NCI-H1092 (cell line): ENCODE measurements around the gene CCSAP.
"Not testable (repeated sequence)": the region's sequence is repeated elsewhere in the genome, so short reads cannot be mapped to it uniquely, and the experiment has no call there.

Source experiments
- DNase-seq: peaks from one replicate; lab custom pipeline; 2025; lab: John Stamatoyannopoulos, UW

The CCSAP gene, protein sequence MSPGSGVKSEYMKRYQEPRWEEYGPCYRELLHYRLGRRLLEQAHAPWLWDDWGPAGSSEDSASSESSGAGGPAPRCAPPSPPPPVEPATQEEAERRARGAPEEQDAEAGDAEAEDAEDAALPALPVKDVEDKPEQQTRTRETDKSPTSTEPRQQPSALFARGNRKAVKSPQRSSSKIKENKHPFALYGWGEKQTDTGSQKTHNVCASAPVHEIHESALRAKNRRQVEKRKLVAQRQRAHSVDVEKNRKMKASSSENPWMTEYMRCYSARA

DNA sequence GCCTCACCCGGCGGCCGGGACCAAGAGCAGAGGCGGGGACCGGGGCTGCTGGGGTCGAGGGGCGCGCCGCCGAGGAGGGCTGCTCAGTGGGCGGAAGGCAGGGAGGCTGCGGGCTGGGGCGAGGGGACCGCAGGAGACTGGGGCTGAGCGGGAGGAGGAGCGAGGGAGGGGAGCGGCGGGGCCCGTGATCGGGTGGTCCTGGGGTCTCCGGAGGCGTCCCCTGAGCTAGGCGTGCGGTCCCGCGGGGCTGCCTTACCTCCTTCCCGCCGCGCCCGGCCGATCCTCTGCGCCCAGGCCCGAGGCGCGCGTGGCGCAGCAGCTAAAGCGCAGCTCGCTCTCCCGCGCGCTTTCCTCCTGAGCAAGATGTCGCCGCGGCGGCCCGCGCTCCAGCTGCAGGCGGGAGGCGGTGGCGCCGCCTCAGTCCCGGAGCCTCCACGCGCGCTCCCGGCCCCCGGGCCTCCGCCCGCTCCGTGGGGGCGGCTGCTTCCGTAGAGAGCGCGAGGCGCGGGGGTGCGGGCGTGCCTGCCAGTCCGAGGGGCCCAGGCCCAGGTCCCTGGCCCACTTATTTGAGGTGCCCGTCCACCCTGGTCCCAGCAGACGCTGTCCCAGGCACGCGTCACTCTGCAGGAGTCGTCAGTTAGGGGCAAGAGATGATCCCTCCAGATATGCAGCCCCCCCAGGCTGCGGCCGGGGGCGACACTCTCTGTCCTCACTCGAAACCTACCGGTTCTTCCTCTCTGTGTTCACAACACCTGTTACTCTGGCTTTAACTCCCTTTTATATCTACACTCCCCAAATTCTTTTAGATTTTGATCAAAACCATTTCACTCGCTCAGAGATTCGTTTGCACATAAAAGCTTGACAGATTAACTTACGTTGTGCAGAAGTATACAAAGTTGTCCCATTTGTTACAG lies at the start of gene CCSAP:
TSS of gene CCSAP (minus strand) at position 392 of the 914 bp plus-strand sequence. CDS start 582 bp downstream, outside the sequence.
- DNase-seq = peak; percentile 69

DNA sequence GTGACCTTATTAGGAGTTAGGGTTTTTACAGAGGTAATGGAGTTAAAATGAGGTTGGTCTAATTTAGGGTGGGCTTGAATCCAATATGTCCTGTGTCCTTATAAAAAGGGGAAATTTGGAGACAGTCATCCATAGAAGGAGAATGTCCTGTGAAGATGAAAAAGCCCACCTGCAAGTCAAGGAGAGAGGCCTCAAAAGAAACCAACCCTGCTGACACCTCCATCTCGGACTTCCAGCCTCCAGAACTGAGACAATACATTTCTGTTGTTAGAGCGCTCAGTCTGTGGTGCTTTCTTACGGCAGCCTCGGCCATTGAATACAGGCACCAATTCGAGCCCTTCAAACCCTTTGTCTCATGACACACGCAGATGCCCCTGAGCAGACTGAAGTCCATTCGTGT lies 47.3 kb upstream of the CCSAP start:
- no peak for DNase-seq

DNA sequence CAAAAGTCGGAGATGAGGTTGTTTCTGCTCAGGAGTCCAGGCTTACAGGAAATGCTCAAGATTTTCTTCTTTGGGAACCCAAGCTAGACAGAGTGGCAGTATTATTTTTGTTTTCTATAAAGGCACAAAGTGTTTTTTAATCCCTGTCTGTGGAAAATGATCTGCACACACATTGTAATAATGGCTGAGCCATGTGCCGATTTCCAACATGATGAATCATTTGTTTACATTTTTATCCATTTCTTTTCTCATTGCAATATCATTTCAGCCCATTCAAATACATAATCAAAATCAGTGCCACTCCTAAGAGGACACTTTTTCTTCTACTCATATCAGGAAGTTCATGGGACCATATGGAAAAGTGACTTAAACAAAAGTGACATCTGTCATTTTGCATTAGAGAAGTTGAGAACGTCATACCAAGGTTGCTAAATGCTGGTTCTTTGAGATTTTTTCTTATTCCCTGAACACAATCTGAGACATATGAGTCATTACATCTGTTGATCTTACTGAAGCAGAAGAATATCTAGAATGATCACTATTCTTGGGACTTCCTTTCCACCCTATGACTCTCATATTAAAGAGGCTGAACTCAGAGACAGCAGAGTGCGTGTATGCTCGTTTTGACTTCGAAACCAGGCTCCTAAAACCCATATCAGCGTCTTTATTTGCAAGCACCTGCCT lies 46.2 kb upstream of the CCSAP start:
- no peak for DNase-seq

DNA sequence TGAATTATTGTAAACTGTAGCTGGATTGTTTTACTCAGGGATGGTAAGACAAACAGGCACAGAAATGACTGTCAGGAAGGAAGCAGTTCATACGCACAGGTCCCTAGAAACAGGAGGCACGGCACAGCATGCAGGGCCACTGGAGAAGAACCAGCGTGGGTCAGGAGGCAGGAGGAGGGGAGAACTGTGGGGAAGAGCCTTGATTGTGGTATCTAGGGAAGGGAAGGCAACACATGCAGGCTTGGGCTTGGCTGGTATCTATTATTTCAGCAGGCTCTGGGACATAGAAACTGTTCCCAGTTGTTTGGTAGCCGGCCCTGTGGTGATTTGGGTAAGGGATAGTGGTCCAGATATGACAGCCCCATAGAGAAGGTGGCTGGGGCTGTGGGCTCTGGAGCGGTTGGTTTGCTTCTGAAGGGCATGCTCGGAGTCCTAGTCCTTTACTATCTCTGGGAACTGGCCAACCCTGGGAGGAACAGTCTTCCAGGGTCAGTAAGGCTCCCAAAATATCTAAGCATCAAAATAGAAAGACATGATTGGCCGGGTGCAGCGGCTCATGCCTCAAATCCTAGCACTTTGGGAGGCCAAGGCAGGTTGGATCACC lies 43.1 kb upstream of the CCSAP start:
- DNase-seq = no peak

DNA sequence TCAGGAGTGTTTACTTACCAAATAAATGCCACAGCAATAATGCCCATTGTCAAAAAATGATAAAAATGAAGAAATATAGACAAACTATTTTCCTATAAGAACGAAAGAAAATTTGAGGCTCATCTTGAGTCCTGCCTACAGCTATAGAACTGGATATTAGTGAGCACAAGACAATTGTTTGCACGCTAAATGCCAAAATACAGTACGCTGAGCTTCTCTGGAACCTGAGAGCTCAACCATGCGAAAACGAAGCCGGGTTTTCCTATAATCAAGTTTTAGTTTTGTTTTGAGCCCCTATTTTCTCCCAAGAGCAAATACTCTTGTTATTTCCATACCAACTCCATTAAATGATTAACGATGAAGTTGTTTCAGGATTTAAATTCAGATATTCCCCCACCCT lies 42.0 kb upstream of the CCSAP start:
- no peak for DNase-seq

DNA sequence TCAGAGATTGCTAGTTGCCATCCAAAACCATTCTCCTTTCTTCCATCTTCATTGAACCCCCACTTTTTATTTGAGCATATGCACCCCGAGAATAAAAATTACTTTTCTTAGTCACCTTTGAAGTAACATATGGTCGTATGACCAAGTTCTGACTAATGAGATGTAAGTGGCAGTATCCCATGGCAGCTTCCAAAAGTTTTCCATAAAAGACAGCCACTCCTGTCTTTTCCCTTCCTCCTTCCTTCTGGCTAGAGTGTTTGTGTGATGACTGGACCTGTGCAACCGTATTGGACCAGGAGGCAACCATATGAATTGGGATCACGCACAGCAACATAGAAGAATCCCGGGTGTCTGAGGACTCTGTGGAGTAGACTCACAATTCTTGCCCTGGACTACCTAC lies 41.1 kb upstream of the CCSAP start:
- no peak for DNase-seq

DNA sequence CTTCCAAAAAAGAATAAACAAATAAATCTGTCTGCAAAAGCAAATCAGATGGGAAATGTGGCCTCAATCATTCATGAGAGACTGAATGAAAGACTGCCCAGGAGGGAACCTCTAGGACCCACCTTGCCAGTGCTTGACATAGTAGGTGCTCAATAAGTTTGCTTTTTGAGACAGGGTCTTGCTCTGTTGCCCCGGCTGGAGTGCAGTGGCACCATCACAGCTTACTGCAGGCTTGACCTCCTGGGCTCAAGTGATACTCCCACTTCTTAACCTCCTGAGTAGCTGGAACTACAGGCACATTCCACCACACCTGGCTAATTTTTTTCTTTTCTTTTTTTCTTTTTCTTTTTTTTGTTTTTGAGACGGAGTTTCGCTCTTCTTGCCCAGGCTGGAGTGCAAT lies 40.3 kb upstream of the CCSAP start:
- DNase-seq = no peak

DNA sequence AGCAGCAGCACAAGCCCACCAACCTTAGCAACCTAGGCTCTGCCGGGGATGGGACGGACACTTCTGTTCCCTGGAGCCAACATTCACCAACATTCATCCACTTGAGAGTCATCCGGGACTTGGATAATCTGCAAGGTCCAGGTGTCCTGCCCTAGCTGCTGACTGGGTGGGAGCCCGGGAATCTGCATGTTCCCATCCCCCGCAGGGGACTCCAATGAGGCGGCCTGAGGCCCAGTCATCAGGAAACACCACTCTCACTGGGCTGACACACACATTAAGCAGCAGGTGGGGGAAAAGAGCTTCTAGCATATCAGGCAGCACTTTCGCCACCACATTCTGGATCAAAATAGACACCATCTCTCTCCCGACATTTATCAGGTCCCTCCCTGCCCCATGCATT lies 38.4 kb upstream of the CCSAP start:
- peak; percentile 62 for DNase-seq

DNA sequence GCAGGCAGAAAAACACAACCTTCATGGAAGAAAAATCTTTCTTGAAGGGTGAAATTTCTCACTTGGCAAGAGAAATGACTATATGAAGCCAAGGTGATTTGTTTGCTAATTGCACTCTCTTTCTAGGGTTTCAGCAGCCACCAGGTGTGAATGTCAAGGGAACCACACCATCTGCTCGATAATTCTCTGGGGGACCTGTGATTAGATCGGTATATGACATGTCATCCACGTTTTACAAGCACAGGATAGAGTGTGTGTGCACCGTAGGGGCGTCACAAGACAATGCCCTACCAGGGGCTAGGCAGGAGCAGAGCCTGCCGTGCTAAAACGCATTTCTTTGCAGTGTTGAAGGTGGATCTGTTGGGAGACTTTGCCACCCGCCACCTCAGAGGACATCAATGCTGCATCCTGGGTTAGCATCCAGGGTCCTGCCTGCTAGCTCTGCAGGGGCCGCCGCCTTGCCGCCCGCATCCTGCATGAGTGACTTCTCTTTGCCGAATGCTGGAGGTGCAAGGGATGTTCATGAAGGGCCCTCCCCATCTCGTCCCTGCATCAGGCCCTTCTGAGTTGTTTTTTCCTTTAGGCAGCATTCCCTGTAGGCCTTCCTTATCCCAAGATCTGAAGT lies 37.8 kb upstream of the CCSAP start:
- peak; percentile 54 for DNase-seq

DNA sequence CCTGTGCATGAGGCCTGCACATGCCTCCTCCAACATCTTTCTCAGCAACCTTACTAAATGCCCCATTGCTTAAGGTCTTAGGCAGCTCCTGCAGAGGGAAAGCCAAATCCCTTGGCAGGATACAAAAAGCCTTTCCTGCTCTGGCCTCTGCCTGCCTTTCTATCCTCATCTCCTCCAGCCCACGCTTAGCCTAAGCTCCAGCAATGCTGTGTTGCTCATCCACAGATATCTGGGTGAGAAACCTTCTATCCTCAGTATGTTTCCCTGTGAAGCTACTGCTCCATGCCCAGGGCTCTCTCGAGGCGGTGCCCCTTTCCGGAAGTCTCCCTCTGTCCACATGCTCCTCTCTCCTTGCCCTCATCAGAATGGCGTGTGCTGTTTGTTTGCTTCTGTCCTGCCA lies 37.0 kb upstream of the CCSAP start:
- no peak for DNase-seq

DNA sequence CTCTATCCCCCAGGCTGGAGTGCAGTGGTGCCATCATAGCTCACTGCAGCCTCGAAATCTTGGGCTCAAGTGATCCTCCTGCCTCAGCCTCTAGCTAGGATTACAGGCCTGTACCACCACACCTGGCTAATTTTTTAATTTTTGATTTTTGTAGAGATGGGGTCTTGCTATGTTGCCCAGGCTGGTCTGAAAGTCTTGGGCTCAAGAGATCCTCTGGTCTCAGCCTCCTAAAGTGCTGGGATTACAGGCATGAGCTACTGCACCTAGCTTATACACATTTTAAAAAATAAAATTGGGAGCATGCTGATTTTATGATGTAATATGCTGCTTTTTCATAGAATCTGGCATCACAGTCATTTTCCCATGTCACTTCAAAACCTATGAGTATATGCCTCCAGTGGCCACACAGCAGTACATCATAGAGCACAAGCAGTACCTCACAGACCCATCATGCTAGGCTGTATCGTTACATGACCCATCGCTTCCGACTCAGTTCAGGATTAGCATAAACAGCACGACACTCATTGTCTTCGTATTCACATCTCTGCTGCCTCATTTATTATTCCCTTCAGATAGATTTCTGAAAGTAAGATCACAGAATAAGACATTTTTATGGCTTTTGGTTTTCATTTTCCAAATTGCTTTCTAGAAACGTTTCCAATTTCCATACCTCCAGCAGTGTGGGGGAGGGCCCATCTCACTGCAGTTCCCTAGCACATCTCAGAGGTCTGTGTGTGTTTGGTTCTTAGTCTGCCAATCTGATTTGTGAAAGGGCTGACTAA lies 35.9 kb upstream of the CCSAP start:
- no peak for DNase-seq

DNA sequence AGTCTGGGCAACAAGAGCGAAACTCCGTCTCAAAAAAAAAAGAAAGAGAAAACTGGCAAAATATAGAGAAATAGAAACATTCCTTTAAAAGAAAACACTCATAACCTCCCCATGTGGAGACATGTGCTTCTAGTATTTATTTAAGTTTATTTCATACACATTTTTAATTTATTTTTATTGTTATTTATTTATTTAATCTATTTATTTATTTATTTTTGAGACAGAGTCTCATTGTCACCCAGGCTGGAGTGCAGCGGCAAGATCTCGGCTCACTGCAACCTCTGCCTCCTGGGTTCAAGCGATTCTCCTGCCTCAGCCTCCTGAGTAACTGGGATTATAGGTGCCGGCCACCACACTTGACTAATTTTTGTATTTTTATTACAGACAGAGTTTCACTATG lies 35.2 kb upstream of the CCSAP start:
- DNase-seq = not testable (repeated sequence)

DNA sequence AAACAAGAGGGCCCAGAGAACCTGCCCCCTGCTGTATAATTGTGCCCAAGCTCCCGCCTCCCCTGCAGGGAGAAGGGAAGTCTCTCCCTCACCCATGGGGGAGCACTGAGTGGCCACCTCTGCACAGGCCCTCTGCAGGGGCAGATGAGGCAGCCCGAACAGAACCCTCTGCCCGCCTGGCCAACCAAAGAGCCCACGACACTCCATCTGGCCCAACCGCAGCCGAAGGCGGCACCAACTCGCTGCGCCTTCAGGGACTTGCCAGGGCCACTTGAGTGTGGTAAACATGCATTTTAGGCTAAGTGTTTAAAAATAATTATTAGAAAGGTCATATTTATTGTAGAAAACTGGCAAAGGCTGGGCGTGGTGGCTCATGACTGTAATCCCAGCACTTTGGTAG lies 34.6 kb upstream of the CCSAP start:
- DNase-seq = no peak

DNA sequence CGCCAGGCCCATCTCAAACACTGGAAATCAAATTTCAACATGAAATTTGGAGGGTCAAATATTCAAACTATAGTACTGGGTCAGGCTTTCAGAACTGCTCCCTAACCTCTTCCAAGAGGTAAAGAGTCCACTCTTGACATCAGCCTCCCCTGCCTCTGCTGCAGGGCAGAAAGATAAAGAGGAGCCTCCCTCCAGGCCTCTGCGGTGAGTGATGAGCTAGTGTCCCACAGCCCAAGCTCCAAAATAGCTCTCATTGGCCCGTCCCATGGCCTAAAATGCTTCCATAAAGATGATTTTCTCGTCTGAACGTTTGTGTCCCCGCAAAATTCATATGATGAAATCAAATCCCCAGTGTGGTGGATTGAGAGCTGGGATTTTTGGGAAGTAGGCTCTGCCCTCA lies 33.7 kb upstream of the CCSAP start:
- no peak for DNase-seq

DNA sequence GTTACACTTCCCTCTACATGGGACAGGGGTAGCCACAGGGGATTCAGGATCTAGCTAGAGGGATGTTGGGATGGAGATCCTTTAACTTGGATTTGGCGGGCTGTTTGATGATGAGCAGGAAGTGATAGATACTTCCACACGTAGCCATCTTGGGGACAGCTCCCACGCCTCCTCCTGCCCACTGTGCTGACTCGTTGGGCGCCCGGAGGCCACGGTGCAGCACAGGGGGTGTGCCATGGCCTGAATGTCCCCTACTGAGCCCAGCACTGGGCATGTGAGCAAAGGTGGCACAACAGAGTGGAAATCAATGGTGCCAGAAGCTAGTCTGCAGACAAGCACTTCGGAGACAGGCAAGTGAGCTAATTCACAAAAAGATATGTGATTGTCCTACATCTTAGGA lies 31.6 kb upstream of the CCSAP start:
- no peak for DNase-seq

DNA sequence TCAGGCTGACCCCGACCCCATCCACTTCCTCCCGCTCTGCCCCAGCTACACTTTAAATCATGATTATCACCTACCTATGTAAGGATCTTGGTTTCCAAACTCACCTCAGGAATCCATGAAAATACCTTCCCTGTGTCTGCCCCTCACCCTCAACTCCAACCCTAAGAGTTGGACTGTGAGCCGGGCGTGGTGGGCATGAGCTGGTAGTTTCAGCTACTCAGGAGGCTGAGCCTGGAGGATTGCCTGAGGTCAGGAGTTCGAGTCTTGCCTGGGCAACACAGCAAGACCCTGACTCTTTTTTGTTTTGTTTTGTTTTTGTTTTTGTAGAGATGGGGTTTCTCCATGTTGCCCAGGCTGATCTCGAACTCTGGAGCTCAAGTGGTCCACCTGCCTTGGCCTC lies 30.5 kb upstream of the CCSAP start:
- DNase-seq = no peak

DNA sequence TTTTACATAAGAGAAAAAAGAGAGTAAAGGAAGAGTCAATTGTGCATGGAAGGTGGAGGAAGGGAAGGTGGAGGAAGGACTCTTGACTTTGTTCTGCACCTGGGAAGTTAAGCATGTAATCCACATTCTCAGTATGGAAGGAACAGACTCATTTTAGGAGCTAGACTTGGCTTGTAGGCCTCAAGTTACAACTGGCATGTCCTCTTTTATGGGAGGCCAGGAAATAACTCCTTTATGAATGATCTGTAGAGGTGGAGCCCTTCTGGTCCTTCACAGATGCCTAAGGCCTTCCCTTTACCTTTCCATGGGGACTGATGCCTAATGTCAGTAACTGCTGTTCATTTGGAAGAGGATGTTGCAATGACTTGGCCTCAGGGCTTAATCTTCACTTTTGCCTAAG lies 29.4 kb upstream of the CCSAP start:
- DNase-seq = no peak

DNA sequence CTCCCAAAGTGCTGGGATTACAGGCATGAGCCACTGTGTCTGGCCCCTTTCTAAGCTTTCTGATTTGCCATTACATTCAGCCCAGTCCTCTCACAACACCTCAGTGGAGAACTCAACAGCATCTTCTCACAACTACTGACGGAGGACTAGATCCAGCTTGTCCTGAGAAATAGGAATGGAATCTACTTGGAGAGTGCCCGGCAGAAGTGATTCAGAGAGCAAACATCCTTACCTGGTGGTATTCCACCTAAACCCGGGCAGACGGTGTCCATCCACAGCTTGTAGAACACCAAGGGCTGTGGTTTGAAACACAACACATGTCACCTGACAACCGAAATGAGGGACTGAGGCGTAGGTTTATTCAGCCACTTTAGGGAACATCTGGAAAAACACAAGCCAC lies 28.8 kb upstream of the CCSAP start:
- no peak for DNase-seq

DNA sequence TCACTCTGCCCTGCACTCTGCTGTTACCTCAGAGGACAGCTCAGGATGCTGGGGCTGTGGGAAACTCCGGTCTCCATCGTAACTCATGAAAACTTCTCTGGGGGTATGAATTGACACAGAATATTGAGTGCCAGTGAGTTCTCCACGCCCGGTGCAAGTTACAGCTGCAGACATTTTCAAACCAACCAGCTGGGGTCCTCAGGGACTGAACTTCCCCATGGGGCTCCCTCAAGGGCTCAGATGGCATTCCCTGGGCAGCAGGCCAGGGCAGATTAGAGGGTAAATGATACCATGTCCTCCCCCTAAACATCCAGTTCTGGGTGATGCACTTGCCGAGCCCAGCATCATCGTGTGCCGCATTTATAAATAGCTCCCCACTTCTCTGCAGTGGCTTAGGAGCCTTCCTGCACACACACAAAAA lies 27.8 kb upstream of the CCSAP start:
- peak; percentile 92 for DNase-seq

DNA sequence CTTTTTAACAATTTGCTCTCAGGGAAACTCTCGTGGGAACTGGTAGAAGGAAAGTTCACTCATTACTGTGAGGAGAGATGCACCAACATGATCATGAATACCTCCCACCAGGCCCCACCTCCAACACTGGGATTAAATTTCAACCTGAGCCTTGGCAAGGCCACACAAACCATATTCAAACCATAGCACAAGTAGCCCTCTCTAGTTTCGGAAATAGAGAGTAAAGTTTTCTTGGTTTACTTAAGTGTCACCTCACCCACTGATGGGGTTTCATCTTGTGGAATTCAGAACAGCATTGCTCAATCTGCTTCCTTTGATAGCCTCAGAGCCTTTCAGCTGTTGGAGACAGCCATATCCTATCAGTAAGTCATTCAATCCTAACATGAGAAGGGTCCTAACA lies 25.5 kb upstream of the CCSAP start:
- no peak for DNase-seq

DNA sequence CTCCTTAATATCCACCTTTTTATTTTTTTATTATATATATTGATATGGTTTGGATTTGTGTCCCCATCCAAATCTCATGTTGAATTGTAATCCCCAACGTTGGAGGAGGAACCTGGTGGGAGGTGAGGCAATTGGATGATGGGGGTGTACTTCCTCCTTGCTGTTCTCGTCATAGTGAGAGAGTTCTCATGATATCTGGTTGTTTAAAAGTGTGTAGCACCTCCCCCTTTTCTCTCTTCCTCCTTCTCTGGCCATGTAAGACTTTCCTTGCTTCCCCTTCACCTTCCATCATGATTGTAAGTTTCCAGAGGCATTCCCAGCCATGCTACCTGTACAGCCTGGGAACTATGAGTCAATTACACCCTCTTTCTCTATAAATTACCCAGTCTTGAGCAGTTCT lies 22.7 kb upstream of the CCSAP start:
- DNase-seq = no peak
